Measurements from ENCODE around the gene CASP3.

- no peak for TF ChIP-seq CTCF (conservative IDR thresholded peaks at IDR 0.05; ENCODE audit: low read depth, low read length)
- TF ChIP-seq EZH2 (IDR thresholded peaks at IDR 0.05; ENCODE audit: low read length, unreplicated experiment) = no peak
Observed at GRCh38 chr4:184617600-184618196, 31.5 kb downstream of the CASP3 start.
